Measurements from ENCODE around the gene TPH2.

DNA sequence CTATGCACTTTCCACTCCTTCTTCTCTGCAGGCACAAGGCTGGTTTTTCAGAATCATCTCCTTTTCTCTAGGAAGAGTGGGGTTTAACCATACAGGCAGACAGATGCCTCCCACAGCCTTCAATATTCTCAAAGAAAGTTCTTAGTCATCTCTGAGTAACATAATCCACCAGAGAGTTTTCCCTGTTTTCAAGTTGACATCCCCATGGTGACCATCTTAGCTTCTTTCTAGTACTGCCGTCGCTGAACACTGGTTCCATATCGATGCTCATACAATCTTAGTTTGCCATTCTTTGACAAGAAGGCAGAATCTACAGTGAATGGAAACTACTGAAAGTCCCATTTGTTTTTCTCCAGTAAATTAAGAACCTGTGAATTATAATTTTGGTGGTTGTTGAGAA lies 28.6 kb downstream of the TPH2 start:
- TF ChIP-seq, protein P1, sequence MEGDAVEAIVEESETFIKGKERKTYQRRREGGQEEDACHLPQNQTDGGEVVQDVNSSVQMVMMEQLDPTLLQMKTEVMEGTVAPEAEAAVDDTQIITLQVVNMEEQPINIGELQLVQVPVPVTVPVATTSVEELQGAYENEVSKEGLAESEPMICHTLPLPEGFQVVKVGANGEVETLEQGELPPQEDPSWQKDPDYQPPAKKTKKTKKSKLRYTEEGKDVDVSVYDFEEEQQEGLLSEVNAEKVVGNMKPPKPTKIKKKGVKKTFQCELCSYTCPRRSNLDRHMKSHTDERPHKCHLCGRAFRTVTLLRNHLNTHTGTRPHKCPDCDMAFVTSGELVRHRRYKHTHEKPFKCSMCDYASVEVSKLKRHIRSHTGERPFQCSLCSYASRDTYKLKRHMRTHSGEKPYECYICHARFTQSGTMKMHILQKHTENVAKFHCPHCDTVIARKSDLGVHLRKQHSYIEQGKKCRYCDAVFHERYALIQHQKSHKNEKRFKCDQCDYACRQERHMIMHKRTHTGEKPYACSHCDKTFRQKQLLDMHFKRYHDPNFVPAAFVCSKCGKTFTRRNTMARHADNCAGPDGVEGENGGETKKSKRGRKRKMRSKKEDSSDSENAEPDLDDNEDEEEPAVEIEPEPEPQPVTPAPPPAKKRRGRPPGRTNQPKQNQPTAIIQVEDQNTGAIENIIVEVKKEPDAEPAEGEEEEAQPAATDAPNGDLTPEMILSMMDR (IDR thresholded peaks at IDR 0.05; ENCODE audit: low read depth, low read length, missing input control) = no peak
- no peak for TF ChIP-seq EGR1 (IDR thresholded peaks at IDR 0.05; ENCODE audit: low read depth in 2 of 2)
- TF ChIP-seq SP1 (IDR thresholded peaks at IDR 0.05) = no peak
- TF ChIP-seq, protein P2, sequence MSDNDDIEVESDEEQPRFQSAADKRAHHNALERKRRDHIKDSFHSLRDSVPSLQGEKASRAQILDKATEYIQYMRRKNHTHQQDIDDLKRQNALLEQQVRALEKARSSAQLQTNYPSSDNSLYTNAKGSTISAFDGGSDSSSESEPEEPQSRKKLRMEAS (IDR thresholded peaks at IDR 0.05) = no peak
- TF ChIP-seq GABPA (IDR thresholded peaks at IDR 0.05 in 1 of 2, conservative IDR thresholded peaks at IDR 0.05 in 1 of 2) = no peak
- no peak for TF ChIP-seq RAD21 (IDR thresholded peaks at IDR 0.05)
- no peak for TF ChIP-seq YY1 (IDR thresholded peaks at IDR 0.05)

Measured in liver (tissue), 3 donors.